Activated T-helper 9 cell treated with anti-CD3 and anti-CD28 coated beads, Interleukin-2, amount 50 U/mL, for 16 hours (primary cell): Measurements from ENCODE around the gene LDLRAP1.
"Not testable (repeated sequence)": the region's sequence is repeated elsewhere in the genome, so short reads cannot be mapped to it uniquely, and the experiment has no call there.

Experiments
- DNase-seq: peaks from one replicate; pipeline ENCODE4 v3.0.0-alpha.2; 2020; ENCODE audit warnings: low read depth

The LDLRAP1 gene

DNA sequence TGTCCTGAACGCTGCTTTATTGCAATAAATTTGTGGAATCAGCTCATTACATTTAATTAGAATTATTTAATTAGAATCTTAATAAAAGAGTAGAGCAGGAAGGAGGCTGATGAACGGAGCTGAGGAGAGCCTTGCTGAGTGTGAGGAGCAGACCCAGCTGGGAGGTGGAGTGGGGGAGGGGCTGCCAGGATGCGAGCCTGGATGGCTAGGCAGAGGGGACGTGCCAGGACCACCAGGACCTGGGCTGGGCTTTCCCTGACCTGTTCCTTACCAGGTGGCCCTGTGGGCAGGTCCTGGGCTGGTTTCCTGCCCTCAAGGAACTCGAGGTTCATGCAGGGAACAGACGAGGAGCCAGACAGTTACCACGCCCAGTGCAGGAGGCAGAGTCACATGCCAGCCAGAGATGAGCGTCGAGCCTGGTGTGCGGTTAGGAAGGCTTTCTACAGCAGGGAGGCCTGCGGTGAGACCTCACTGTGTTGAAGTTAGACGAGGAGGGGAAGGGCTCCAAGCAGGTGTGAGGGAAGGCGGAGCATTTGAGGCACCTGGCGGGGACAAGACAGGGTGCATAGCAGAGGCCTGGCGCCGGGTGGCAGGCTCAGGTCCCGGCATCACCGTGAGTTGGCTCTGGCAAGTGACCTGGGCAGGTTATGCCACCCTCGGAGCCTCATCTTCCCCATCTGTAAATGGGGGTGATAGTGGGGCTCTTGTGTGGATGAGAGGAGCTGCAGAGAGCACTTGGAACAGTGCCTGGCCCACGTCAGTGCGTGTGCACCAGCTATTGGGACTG lies 33.9 kb downstream of the LDLRAP1 start:
- no peak for DNase-seq

DNA sequence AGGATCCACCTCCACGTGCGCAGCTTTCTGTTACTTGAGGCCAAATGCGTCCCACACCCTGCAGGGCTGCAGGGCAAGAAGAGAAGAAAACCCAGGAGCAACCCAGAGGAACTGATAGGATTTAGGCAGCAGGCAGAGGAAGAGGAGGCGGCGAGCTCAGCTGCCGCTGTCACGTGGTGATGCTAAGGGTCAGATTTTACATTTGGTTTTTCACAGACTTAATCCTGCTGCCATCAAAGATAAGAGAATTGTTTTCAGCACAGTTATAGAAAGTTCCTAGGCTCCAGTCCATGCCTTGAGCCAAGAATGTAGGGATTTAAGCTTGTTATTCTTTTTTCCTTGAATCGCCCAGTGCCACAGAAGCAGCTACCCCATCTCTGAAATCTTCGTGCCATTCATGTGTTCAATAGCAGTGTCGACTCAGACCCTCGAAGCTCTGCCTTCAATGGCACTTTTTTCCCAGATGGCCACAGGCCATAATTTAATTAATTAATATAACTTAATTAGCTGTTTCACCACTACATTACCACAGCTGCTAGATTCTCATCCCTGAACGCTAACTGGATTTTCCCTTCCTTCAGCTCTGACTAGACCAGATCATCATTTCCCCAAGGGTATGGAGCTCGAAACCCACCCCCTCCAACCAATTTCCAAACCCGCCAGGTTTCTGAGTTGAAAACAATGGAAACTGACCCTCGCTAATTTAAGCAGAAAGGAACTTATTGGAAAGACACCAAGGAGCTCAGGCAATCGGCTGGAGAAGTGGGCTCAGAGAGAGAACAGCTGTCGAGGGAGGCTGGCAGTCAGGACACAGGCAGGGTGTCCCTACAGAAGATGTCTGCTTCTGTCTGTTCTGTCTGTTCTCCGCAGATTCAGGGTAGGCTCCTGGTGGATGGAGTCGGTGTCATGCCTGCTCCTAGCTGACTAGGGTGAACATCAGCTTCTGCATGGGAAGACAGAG lies 36.2 kb downstream of the LDLRAP1 start:
- DNase-seq, result no peak

DNA sequence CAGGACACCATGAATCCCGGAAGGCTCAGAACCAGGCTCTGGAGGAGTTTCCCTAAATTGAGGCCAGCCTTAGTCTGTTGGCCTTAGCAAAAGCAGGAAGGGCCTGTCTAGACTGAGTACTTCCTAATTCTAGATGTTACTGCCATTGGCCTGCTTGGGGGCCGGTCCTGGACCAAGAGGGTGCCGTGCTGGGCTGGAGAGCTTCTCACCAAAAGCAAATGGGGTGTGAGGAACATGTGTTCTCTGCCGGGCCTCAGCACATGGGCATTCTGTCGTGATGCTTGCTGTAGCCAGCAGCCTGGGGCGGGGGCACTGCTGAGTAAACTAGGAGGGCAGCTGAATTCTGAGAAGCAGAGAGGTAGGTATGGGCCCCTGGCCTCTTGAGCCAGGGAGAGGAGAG lies 37.5 kb downstream of the LDLRAP1 start:
- no peak for DNase-seq

DNA sequence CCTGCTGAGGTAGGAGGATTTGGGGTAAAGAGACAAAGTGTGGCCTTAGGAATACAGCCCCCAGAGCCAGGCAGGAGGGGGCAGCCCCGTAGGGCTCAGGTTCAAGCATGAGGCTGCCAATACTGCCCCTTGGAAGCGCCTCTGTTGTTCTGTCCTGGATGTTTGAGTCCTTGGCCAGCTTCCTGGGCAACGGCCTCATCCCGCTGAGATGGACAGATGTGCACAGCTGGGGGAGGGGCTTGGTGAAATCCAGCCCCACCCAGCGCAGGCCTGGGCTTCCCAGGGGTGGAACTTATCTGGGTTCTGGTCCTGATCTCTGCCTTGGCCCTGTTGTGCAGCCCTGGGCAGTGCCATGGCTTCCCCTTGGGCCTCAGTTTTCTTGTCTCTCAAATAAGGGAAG lies 38.4 kb downstream of the LDLRAP1 start:
- no peak for DNase-seq

DNA sequence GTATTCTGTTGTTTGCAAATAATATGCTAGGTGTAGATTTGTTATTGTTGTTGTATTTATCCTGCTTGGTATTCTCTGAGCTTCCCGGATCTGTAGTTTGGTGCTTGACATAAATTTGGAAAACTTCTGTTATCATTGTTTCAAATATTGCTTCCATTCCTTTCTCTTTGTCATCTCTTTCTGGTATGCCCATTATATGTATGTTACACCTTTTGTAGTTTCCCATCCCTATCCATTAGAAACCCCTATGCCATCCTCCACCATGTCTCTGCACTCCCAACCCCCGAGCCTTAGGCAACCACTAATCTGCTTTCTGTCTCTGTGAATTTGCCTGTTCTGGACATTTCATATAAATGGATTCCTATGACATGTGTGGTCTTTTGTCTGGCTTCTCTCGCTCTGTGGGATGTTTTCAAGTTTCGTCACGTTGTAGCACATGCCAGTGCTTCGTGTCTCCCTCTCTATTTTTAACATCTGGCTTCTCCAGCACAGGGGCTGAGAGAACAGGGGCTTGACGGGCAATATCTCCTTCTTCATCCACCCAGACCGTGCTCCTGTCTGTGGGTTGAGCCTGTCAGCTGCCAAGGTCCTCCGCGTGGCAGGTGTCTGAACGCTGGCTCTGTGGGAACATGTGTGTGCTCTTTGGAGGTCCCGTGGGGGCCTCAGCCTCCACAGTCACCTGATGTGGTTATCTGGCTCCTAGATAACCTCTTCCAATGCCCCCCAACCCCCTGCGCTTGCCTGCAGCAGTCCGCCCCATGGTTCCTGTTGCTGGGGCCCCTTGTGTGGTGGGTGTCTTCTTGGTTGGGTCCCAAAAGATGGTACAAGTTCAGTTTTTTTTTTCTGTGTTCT lies 40.3 kb downstream of the LDLRAP1 start:
- no peak for DNase-seq

DNA sequence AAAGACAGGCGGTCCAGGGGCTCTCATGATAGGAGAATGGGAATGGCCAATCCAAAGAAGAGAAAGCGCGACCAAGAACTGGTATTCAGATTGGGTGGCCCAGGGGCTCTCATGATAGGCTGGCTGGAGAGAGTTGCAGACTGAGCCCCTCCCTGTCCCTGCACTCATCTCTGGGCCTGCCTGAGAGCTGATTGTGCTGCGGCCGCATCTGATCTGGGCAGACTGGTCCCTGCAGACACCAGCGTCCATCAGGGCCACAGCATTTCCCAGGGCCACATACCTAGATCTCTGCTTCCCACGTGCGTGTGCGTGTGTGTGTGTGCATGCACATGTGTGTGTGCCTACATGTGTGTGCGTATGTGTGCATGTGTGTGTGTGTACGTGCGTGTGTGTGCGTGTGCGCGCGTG lies 42.8 kb downstream of the LDLRAP1 start:
- DNase-seq, result no peak

DNA sequence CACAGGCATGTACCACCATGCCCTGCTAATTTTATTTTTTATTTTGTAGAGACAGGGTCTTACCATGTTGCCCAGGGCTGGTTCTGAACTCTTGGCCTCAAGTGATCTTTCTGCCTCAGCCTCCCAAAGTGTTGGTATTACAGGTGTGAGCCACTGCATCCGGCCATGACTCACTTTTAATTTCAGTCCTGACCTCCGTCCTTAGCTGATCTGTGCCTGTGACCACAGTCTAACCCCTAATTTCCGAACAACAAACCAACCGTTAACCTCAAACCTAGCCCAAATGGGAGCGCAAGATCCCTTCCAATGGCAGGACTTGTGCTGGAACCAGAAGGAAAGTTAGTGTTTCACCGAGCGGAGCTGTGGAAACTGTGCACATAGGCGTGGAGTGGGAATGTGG lies 43.9 kb downstream of the LDLRAP1 start:
- DNase-seq, result no peak

DNA sequence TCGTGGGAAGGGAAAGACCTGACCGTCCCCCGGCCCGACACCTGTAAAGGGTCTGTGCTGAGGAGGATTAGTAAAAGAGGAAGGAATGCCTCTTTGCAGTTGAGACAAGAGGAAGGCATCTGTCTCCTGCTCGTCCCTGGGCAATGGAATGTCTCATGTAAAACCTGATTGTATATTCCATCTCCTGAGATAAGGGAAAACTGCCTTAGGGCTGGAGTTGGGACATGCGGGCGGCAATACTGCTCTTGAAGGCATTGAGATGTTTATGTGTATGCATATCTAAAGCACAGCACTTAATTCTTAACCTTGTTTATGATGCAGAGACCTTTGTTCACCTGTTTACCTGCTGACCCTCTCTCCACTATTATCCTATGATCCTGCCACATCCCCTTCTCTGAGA lies 44.8 kb downstream of the LDLRAP1 start:
- DNase-seq, result not testable (repeated sequence)

DNA sequence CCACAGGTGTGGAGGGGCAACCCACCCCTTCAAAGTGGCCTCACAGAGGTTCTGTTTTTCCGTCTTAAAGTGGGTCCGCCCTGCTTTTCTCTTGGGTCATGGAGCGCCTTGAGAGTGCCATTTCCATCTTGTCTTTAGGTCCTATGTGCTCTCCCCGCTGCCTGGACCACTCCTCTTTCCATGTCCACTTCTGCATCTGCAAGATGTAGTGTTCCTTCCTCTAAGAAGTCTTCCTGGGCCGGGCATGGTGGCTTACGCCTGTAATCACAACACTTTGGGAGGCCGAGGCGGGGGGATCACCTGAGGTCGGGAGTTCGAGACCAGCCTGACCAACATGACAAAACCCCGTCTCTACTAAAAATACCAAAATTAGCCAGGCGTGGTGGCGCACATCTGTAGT lies 45.4 kb downstream of the LDLRAP1 start:
- not testable (repeated sequence) for DNase-seq

DNA sequence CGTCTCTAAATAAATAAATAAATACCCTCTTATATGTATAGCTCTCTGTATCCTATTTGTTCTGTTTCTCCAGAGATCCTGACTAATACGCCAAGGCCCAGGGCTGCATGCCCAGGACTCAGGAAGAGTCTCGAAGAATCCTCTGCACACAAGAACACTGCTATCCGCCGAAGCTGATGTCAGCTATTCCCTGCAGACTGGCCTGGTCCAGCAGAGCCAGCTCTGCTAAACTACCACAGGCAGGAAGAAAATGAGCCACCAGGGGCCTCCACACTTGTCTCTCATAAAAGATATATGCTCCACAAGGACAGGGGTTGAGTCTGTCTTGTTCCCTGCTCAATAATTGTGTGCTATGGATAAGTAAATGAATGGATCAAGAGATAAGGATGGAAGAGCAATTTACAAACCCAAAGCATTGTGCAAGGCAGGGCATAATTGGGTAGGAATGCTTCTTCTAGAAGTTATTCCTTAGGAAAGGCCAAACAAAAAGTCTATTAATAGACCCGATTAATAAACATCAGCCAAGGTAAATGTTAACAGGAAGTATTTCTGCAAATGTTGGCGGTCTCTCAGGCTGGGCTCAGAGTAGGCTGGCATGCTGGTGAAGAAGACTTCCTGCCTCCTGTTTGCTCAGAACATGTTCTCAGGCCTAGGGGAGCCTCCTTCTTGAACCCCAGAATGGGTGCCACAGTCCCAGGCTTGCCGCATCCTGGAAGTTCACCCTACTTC lies 46.9 kb downstream of the LDLRAP1 start:
- DNase-seq, result no peak

DNA sequence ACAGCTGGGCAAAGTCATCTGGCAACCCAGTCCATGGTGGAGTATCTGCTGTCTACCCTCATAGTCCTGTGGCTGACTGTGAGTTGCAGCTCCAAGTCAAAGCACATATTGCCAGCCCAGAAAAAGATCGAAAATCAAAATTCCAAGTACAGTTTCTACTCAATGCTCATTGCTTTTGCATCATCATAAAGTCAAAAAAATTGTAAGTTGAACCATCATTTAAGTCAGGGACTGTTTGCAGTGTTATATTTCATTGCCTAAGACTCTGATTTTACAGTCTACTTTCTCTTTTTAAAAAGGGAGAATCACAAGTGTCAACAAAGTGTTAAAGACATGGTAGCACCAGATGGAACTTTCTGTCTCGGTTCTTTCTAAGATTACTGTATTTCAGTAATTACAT lies 50.5 kb downstream of the LDLRAP1 start:
- DNase-seq, result no peak

DNA sequence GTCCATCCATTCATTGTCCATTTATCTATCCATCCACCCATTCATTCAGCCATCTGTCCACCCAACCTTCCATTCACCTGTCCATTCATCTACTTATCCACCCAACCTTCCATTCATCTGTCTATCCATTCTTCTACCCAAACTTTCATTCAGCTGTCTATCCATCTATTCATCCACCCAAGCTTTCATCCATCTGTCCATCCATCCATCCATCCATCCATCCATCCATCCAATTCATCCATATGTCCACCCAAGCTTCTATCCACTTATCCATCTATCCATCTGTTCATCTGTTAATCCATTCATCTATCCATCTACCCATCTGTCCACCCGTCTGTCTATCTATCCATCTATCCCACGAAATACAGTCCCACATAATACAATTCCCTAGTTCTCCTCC lies 51.6 kb downstream of the LDLRAP1 start:
- DNase-seq, result no peak

DNA sequence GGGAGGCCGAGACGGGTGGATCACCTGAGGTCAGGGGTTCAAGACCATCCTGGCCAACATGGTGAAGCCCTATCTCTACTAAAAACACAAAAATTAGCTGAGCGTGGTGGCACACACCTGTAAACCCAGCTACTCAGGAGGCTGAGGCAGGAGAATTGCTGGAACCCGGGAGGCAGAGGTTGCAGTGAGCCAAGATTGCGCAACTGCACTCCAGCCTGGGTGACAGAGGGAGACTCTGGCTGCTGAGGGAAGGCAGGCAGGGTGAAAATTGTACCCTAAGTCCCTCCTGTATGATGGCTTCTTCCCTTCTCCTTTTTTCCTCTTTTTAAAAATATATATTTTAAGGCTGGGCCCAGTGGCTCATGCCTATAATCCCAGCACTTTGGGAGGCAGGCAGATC lies 53.2 kb downstream of the LDLRAP1 start:
- DNase-seq, result not testable (repeated sequence)

DNA sequence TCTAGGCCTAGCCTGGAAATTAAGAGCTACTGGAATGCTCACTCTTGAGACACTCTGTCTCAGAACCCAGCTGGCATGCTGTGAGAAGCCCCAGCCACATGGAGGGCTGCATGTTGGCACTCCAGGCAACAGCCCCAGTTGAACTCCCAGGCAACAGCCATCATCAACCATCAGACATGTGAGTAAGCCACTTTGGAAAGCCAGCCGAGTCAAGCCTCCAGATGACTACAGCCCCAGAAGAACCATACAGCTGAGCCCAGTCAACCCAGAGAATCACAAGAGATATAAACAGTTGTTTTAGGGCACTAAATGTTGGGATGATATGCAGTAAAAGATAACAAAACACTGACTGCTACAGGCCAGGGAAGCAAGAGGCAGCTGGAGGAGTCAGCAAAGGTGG lies 55.5 kb downstream of the LDLRAP1 start:
- no peak for DNase-seq

DNA sequence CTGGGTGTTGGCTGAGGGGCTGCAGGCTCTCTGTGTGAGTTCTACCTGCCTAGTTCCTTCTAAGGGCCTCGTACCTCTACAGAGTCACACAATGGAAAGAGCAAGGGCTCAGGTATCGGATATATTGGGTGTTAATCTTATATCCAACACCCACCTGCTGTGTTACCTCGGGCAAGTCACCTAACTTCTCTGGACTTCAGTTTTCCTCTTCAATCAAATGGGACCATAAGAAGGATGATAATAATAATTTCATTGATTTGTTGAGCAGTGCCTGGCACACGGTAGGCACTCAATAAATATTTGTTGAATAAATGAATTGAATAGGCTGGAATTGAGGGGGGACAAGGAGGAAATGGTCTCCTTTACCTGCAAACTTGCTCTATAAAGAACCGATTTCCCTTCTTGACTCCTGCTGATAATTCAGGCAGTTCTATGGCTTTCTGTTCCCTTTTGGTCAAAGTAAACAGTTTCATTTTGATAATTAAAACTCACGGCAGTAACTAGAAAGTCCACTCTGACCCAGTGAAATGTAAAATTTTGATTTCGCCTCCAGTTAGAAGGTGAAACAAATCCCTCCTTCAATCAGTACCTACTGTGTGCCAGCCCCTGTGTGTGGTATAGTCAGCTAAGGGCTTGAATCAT lies 56.7 kb downstream of the LDLRAP1 start:
- DNase-seq, result no peak

DNA sequence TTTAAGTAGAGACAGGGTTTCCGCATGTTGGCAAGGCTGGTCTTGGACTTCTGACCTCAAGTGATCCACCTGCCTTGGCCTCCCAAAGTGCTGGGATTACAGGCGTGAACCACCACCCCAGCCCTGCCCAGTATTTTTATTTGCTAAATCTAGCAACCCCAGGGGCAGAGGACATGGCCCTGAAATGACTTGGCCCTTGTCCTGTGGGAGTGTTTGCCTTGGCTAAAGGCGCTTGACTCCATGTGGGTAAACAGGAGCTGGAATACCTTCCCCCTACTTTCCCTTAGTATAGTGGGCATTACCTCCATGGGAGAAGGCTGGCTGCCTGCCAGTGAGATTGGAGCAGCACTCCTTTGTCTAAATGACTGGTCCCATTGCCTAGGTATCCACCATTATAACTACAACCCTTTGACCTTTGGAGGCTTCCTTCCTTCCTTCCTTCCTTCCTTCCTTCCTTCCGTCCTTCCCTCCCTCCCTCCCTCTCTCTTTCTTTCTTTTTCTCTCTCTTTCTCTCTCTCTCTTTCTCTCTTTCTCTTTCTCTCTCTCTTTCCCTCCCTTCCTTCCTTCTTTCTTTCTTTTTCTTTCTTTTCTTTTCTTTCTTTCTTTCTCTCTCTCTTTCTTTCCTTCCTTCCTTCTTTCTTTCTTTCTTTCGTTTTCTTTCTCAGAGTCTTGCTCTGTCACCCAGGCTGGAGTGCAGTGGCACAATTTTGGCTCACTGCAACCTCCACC lies 57.7 kb downstream of the LDLRAP1 start:
- DNase-seq, result not testable (repeated sequence)

DNA sequence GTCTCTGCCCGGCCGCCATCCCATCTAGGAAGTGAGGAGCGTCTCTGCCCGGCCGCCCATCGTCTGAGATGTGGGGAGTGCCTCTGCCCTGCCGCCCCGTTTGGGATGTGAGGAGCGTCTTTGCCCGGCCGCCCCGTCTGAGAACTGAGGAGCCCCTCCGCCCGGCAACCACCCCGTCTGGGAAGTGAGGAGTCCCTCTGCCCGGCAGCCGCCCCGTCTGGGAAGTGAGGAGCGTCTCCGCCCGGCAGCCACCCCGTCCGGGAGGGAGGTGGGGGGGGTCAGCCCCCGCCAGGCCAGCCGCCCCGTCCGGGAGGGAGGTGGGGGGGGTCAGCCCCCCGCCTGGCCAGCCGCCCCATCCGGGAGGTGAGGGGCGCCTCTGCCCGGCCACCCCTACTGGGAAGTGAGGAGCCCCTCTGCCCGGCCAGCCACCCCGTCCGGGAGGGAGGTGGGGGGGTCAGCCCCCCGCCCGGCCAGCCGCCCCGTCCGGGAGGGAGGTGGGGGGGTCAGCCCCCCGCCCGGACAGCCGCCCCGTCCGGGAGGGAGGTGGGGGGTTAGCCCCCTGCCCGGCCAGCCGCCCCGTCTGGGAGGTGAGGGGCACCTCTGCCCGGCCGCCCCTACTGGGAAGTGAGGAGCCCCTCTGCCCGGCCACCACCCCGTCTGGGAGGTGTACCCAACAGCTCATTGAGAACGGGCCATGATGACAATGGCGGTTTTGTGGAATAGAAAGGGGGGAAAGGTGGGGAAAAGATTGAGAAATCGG lies 60.6 kb downstream of the LDLRAP1 start:
- DNase-seq, result not testable (repeated sequence)

DNA sequence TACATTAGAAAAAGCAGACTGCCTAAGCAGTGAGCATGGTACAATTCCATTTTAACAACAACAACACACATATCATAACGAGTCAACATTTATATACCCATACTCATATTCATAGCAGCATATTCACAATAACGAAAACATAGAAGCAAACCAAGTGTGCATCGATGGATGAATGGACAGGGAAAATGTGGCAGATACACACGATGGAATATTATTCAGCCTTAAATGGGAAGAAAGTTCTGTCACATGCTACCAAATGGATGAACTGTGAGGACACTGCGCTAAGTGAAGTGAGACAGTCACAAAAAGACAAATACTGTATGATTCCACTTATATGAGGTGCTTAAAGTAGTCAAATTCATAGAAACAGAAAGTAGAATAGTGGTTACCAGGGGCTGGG lies 63.7 kb downstream of the LDLRAP1 start:
- DNase-seq, result no peak

DNA sequence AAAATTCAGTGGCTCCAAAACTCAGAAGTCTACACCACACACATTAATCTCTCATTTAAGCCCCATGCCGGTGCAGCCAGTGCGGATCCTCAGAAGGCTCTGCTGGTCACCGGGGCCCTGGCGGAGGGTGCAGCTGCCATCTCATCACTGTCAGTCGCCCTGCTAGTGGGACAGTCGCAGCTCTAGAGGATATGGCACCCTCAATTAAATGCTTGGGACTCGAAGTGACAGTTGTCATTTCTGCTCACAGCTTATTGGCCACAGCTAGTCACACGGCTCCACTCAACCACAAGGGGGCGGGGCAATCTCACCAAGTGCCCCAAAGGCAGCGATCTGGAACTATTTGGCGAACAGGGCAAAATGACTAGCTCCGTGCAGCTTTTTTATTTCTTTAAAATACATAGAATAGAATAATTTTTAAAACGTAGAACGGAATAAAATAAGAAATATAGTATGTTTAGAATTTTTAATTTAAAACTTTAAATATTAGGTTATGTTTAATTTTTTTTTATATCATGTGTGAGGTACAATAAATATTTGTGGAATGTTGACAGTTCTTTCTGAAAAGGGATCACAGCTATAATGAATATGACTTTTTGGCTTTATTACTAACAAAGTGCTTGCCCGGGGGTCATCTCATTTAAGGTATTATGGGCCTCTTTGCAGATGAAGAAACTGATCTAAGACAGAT lies 65.2 kb downstream of the LDLRAP1 start:
- DNase-seq, result peak; percentile 79
